Stromal cell of bone marrow (primary cell): ENCODE data around the gene MTSS2.
A peak's percentile ranks its signal among the peaks of the same experiment; 100 is the strongest.

ENCODE experiments used
- DNase-seq: peaks from one replicate; pipeline ENCODE4 v3.0.0-alpha.2; 2012; ENCODE audit warnings: low read depth

MTSS2 gene

GRCh38 chr16:70670175-70670574, 15.7 kb downstream of the MTSS2 start:
- DNase-seq = no peak

DNA sequence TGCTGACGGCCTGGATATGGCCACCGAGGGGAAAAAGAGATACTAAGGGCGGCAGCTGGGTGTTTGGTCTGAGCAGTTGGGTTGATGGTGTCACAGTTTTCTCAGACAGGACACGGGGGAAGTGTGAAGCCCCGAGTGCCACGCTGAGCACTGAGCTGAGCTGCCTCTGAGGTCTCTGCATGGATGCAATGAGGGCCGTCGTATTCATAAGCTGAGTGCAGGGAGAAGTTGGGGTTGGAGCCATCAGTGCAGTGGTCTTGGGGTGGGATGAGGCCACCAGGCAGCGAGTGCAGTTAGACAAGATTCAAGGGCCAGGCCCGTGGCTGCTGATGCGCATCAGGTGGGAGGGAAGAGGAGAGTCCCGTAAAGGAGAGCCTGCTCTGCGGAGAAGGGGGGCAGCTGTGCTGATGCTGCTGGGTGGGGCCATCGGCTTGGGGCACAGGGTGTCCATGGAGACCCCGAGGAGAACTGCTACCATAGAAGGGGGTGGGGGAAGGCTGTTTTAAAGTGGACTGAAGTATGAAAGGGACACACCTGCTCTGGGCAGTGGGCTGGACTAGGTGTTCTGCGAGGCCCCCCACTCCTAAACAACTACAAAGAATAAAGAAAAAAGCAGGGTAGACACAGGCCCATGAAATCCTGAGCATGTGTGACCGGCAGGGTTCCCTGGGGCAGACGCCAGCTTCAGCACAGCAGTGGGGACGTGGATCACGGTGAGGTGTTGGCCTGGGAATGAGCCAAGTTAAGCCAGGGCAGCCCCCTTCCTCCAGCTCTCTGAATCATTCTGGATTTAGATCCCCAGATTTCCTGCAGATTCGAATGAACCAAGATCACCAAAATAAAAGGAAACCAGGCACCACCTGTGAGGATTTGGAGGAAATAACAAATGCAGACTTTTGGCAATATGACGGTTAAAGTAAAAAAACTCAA, 19.8 kb downstream of the MTSS2 start:
- DNase-seq = no peak

DNA sequence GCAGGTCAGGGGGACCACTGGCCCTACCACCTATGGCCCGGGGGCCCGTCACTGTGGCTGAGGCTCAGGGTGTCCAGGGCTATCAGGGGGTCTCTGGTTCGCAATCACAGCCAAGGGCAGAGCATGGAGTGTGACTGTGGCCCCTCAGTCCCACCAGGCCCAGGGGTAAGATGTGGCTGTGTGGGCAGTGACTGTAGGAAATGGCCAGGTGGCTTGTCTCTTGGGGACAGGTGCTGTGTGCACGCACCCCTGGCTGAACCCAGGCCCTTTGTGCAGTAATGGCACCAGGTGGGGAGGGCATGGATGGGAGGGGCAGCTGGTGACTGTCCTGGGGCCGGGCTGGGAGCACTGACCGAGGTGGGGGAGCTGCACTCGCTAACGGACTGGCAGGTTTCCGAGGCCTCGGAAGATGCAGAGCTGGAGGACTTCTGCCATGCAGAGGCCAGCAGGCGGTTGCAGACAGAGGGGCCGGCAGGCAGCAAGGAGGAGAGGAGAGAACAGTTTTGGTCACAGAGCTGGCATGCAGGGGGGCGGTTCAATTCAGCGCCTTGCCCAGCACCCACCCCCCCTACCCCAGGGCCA, 20.6 kb downstream of the MTSS2 start:
- DNase-seq = no peak

DNA sequence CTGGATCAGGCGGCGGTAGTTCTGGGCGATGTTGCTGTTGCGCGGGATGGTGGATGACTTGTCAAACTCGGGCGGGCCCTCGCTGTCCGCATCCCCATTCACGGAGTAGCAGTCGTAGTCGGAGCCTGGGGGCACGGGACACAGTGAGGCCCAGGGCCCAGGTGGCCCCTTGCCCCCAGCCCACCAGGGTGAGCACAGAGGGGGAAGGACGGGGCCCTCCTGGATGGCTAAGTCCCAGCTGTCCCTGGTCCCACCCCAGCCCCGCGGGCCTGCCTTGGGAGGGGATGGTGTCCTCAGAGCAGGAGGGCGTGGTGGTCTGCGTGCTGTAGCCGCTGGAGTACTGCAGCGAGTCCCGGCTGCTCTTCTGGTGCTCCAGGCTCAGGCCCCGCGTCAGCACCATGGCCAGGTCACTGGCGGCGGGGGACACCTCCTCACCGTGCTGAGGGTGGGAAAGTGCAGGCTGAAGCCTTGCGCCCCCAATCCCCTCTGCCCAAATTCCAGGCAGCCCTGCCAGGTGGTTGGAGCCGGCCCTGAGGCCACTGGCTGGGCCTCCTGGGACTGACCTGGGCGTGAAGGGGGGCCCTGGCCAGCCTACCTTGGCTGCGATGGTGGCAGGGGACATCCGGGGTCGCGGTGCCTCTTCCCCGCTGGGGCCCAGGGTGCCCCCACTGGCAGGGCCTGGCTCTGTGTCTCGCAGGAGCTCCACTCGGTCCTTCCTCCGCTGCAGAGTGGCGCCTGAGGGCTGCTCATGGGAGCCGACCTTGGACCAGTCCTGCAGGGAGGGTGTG, 21.3 kb downstream of the MTSS2 start:
- DNase-seq = no peak

GRCh38 chr16:70663524-70664324, 22.1 kb downstream of the MTSS2 start:
- DNase-seq = no peak

DNA sequence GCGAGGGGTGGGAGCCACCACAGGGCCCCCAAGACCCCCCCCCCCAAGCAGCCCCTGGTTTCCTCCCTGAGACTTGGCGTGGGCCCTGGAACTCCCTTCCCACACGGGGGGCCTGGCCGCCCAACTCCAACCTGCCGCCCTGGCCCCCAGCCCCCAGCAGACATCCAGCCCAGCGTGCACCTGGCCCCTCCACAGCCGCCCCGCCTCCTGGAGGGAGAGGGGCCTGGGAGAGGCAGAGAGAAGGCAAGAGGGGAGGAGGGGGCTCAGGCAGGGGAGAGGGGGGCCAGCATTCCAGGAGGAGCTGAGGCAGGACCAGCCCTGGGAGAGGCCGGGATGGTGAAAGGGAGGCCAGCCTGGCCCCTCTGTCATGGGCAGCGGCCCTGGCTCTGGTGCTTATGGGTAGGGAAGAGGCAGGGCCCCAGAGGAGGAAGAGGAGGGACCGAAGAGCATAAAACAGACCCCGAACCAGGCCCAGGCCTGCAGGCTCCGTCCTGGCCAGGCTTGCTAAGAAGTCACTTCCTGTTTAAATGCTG, 22.8 kb downstream of the MTSS2 start:
- no peak for DNase-seq

DNA sequence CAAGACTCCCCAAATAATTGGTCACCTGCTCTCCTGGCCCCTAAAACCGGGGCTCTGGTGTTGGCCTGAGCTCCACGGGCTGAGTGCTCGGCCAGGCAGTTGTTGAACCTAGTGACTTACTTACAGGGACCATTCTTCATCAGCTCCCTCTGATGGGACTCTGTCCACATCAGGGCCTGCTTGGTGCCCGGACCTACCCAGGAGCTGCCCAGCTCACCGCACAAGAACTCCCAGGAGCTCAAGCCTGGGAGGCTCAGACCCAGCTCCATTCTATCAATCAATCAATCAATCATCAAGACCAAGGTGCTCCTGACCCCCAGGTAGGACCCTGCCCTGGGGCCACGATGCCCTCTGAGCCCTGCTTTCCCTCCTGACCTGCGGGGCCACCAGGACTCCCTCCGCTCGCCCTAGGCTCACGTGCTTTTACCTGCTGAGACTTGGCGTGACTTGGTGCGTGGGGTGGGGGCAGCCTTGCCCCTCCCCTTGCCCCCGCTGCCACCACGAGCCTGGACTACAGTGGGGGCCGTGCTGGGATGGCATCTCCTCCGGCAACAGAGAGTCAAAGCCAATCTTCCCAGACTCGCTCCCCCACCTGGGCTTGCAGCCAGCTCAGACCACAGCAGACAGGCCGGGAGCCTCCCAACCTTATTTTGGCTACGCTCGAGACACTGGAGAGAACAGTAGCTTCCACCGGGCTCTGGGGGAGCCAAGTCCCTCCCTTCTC, 23.8 kb downstream of the MTSS2 start:
- no peak for DNase-seq

DNA sequence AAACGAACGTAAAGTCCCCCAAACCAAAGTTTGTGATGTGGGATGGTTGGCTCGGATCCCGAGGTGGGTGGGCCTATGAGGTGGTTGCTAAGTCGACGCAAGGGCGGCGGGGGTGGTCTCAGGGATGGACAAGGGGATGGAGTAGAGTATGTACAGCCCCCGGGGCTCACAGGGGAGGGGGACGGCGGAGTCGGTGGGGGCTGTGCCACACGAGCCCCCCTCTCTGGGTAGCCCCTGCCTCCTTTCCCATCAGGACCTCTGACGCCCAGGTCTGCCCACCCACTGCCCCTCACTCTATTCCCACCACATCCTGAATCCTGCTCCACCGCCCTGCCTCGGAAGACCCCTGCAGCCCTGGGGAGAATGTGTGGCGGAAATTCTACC, 24.3 kb downstream of the MTSS2 start:
- DNase-seq = no peak

- no peak for DNase-seq
Measured at GRCh38 chr16:70660672-70661350, 25.0 kb downstream of the MTSS2 start.

- no peak for DNase-seq
Measured at GRCh38 chr16:70659953-70660671, 25.7 kb downstream of the MTSS2 start.

DNA sequence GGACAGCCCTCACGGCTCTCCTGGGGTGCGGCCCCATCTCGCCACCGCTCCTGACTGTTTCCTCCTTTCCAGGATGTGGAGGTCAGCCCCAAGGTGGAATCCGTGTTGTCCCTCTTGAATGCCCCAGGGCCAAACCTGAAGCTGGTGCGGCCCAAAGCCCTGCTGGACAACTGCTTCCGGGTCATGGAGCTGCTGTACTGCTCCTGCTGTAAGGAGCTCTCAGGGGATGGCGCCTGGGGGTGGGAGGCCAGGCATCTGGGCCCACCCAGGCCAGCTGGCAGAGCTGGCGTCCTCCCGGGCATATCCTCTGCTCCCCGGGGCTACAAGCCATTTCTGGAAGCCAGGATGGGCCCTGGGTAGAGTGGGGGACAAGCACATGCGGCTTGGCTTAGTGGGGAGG, 26.3 kb downstream of the MTSS2 start:
- DNase-seq = no peak

DNA sequence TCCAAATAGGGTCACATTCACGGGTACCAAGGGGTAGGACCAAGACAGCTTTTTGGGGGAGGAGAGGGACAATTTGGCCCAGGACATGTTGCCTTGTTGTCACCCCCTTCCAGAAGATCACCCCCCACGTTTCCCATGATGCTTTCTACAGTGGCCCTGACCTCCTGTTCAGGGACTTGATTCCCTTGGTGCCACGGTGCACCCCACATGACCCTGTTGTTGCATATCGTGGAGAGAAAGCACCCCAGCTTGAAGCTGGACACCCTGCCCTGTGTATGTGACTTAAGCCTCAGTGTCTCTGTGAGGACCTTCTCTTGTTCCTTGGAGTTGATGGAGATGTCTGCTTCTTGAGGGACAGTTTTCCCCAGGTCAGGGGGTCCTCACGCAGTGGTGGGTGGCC, 26.9 kb downstream of the MTSS2 start:
- DNase-seq = no peak

DNA sequence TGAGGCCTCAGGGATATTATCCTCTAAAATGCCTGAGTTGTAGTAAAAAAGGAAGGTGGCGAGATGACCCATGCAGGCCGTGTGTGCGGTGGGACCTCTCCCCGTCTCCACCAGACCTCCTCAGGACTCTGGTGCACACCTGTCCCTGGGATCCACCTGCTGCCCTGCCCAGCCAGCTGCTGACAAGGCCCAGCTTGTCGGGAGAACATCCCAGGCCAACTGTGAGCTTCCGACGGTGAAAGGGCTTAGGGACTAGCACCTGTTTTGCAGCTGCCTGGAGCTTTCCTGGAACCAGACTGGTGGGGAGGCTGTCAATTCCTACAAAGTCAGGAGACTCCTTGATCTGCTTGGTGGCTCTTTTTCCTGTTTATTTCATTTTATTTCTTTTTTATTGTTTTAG, 27.9 kb downstream of the MTSS2 start:
- DNase-seq = no peak

GRCh38 chr16:70656712-70657263, 29.1 kb downstream of the MTSS2 start:
- no peak for DNase-seq

GRCh38 chr16:70656065-70656711, 29.7 kb downstream of the MTSS2 start:
- DNase-seq = no peak

GRCh38 chr16:70653809-70654771, 31.8 kb downstream of the MTSS2 start:
- peak; percentile 78 for DNase-seq

DNA sequence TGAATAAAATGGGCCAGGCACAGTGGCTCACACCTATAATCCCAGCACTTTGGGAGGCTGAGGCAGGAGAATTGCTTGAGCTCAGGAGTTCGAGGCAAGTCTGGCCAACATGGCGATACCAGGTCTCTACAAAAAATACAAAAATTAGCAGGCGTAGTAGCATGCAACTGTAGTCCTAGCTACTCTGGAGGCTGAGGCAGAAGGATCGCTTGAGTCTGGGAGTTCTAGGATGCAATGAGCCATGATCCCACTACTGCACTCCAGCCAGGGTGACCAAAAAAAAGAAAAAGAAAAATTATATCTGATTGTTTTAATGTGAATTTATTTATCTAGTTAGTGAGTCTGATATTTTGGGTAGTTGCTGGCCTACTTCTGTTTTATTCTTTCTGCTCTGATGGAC, 32.4 kb downstream of the MTSS2 start:
- no peak for DNase-seq

DNA sequence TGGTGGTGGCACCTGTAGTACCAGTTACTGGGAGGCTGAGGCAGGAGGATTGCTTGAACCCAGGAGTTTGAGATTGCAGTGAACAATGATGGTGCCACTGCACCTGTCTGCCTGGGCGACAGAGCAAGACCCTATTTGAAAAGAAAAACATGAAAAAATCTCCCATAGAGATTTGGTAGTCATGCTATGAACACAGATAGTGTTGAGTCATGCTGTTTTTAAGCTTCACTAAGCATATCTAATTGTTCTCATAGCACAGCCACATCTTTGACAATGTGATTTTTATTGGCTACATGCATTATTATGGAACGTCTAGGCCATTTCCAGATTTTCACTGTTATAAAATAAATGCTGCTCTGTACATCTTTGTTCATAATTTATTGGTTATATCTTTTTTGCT, 33.5 kb downstream of the MTSS2 start:
- DNase-seq = no peak
